Astrocyte of the hippocampus (primary cell): Measurements from ENCODE around the gene SLC4A2.
A peak's percentile ranks its signal among the peaks of the same experiment; 100 is the strongest.
"Not testable (repeated sequence)": the region's sequence is repeated elsewhere in the genome, so short reads cannot be mapped to it uniquely, and the experiment has no call there.

ENCODE experiments used
- DNase-seq: peaks from one replicate; pipeline ENCODE4 v3.0.0; 2011; ENCODE audit warnings: low read depth, low spot score

The SLC4A2 gene

GRCh38 chr7:151025924-151026671 is 33.3 kb upstream of the SLC4A2 start:
- no peak for DNase-seq

GRCh38 chr7:151026771-151027727 is 32.3 kb upstream of the SLC4A2 start:
- not testable (repeated sequence) for DNase-seq

- not testable (repeated sequence) for DNase-seq
Measured at GRCh38 chr7:151027728-151028130, 31.7 kb upstream of the SLC4A2 start.

- peak; percentile 100 for DNase-seq
Measured at GRCh38 chr7:151028131-151028947, 31.1 kb upstream of the SLC4A2 start, which contains the start of gene ABCB8. Gene ABCB8, plus strand, starts transcription at chr7:151028450. Its CDS starts 66 bp downstream, at chr7:151028516.

GRCh38 chr7:151028948-151029501 is 30.4 kb upstream of the SLC4A2 start:
- no peak for DNase-seq

GRCh38 chr7:151031011-151031410 is 28.4 kb upstream of the SLC4A2 start:
- no peak for DNase-seq

- DNase-seq: no peak
Measured at GRCh38 chr7:151032936-151033863, 26.2 kb upstream of the SLC4A2 start.

GRCh38 chr7:151033864-151034249 is 25.5 kb upstream of the SLC4A2 start:
- DNase-seq: no peak

- DNase-seq: no peak
Measured at GRCh38 chr7:151034312-151035025, 24.9 kb upstream of the SLC4A2 start.

- no peak for DNase-seq
Measured at GRCh38 chr7:151035026-151035717, 24.2 kb upstream of the SLC4A2 start.

- no peak for DNase-seq
Measured at GRCh38 chr7:151035902-151036301, 23.5 kb upstream of the SLC4A2 start.

GRCh38 chr7:151038951-151039849 is 20.2 kb upstream of the SLC4A2 start:
- peak; percentile 86 for DNase-seq

GRCh38 chr7:151039850-151040548 is 19.4 kb upstream of the SLC4A2 start:
- DNase-seq: no peak

GRCh38 chr7:151040616-151041375 is 18.6 kb upstream of the SLC4A2 start:
- no peak for DNase-seq

GRCh38 chr7:151043449-151043848 is 15.9 kb upstream of the SLC4A2 start:
- not testable (repeated sequence) for DNase-seq

- no peak for DNase-seq
Measured at GRCh38 chr7:151043959-151044358, 15.4 kb upstream of the SLC4A2 start.

- DNase-seq: no peak
Measured at GRCh38 chr7:151045262-151045661, 14.1 kb upstream of the SLC4A2 start.
